Jurkat, Clone E6-1 (cell line): ENCODE results near the gene OPRM1.
"Not testable (repeated sequence)": the region's sequence is repeated elsewhere in the genome, so short reads cannot be mapped to it uniquely, and the experiment has no call there.

Experiments used
- DNase-seq: peaks from one replicate; pipeline ENCODE4 v3.0.0-alpha.2; 2011; ENCODE audit warnings: low read depth, low spot score
- H3K4me3 ChIP-seq: 2 replicates; pipeline ENCODE4 v1.5.1; 2011; ENCODE audit warnings: mild to moderate bottlenecking, low read length, control low read depth, moderate library complexity

Gene OPRM1

DNA sequence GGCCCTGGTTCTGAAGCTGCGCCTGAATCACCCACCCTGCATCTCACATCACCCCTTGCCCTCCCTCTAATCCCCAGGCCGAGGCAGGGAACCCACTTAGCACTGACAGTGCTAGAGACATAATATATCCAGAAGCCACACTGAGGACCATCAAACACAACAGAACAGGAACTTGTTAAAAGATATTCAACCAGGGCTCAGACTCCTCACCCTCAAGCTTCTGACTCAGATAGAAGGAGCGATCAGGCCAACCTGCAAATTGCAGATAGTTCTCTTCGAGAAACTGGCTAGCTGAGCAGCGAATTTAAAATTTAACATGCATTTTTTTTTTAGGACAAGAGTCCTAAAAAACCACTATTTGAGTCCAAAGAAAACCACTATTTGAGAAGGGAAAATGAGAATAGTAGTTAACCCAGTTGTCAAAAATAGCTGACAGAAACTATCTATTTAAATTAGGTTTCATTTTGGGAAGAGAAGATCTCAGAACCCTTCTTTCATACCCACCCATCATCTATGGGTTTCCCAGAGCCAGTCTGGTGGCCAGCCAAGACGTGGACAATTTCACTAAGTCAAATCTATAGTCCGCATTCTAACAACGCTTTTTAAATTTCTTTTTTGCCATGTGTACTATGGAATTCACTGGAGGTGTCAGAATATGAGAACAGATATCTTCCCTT, 95.6 kb downstream of the OPRM1 start:
- no peak overlapping the region for H3K4me3 ChIP-seq
- DNase-seq = no peak

- no peak overlapping the region for H3K4me3 ChIP-seq
- no peak for DNase-seq
Observed at GRCh38 chr6:154138793-154139192, 99.8 kb downstream of the OPRM1 start.

- no peak for DNase-seq
- no peak overlapping the region for H3K4me3 ChIP-seq
Observed at GRCh38 chr6:154139892-154140291, 100.9 kb downstream of the OPRM1 start.

- H3K4me3 ChIP-seq = no peak overlapping the region
- no peak for DNase-seq
Observed at GRCh38 chr6:154140743-154141142, 101.7 kb downstream of the OPRM1 start.

GRCh38 chr6:154143753-154144152, 104.7 kb downstream of the OPRM1 start:
- DNase-seq = no peak
- no peak overlapping the region for H3K4me3 ChIP-seq

DNA sequence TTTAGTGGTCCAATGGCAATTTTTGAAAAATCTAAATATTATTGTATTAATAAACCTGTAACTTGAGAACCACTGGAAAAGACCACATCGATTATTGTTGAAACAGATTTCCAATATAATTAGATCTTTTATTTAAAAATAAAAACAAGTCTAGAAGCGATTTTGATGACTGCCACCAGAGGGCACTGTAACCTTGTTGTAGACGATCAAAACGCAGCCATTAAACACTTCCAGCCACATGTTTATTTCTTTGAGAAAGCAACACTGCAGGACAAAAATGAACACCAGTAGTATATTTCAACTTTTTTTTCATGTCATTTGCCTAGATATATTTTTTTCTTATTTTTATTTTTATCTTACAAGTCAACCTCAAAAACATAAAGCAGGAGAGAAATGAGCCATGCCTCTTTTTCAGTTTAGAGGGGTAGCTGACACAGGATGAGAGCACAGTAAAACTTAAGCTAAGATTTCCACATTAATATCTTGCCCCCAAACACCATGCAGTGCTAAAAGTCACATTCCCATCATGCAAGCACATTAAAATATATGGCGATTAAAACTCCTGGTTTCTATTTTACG, 115.4 kb downstream of the OPRM1 start:
- no peak overlapping the region for H3K4me3 ChIP-seq
- DNase-seq = peak; percentile 71

DNA sequence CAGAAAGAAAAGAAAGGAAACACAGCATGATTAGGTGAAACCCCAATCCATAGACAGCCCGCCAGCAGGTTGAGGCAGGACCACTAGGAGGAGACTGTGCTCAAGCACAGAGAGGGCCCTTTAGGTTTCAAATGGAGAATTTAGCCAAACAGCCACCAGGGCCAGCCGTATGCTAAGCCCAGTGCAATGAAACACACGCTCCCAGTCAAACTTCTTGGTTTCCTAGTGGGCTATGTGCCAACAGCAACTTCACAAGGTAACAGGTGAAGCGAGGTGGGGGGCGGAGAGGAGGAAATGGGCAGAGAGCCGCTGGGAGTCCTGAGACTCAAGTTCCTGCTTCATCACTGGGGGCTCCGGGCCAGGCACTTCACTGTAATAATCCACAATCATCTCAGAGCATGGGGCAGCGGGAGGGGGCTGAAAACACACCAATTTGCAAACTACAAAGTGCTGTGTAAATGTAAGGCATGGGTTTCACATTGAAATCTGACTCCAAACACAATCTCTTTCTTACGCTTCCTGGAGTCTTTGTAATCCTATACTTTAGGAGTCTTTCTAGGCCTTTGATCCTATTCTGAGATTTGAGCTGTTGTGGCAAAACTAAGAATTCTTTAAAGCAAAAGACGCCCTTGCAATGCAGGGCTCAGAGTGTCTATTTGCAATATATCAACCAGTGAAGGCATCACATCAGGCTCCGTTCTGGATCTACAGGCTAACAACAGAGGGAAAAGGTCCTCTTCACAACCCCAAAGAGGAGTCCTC, 117.3 kb downstream of the OPRM1 start:
- peak; percentile 39 for DNase-seq
- H3K4me3 ChIP-seq = no peak overlapping the region

DNA sequence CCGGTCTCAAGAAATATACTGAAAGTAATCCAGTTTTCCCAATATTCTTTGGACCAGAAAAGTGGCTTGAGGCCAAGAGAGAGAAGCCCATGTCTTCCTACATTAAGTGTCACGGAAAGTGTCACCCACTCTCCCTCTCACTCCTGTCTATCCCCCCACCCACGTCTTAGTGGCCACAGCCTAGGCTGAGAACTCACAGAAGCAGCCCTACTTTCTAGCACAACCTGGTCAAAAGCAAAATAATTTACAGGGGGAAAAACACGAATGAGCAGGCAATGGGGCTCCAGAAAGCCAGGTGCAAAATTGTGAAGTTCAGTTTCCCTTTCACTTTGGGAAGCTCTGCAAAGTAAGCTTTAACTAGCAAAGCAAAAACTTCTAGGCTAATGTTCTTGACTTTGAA, 118.0 kb downstream of the OPRM1 start:
- H3K4me3 ChIP-seq = no peak overlapping the region

GRCh38 chr6:154157706-154158105, 118.7 kb downstream of the OPRM1 start:
- H3K4me3 ChIP-seq = no peak overlapping the region
- DNase-seq = no peak

More for the DNA sequence above, 118.0 kb downstream of the OPRM1 start:
- no peak for DNase-seq

DNA sequence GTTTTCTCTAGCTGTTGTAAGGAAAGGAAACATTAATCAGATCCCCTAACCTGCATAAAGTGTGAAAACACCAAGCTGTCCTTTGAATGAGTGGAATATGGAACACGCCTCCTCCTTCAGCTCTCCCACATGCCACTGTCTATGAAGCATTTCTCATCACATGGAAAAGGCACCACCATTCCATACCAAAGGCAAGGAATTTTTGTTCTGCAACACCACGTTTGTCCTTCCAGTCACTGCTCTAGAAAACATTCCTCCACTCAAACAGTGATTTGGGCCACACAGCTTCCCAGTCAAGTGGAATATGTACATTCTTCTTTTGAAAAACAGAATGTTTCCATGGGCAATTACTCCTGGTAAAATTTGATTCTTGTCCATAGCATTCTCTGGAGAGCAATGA, 120.1 kb downstream of the OPRM1 start:
- no peak overlapping the region for H3K4me3 ChIP-seq
- no peak for DNase-seq

- no peak overlapping the region for H3K4me3 ChIP-seq
- DNase-seq = no peak
Observed at GRCh38 chr6:154161689-154162088, 122.6 kb downstream of the OPRM1 start.

- H3K4me3 ChIP-seq = no peak overlapping the region
- DNase-seq = no peak
Observed at GRCh38 chr6:154164397-154164796, 125.4 kb downstream of the OPRM1 start.

- no peak for DNase-seq
- H3K4me3 ChIP-seq = no peak overlapping the region
Observed at GRCh38 chr6:154165478-154165877, 126.4 kb downstream of the OPRM1 start.

GRCh38 chr6:154166140-154166539, 127.1 kb downstream of the OPRM1 start:
- no peak overlapping the region for H3K4me3 ChIP-seq
- no peak for DNase-seq

- no peak overlapping the region for H3K4me3 ChIP-seq
- DNase-seq = no peak
Observed at GRCh38 chr6:154167126-154167525, 128.1 kb downstream of the OPRM1 start.

GRCh38 chr6:154169193-154169847, 130.3 kb downstream of the OPRM1 start:
- DNase-seq = no peak
- H3K4me3 ChIP-seq = no peak overlapping the region

DNA sequence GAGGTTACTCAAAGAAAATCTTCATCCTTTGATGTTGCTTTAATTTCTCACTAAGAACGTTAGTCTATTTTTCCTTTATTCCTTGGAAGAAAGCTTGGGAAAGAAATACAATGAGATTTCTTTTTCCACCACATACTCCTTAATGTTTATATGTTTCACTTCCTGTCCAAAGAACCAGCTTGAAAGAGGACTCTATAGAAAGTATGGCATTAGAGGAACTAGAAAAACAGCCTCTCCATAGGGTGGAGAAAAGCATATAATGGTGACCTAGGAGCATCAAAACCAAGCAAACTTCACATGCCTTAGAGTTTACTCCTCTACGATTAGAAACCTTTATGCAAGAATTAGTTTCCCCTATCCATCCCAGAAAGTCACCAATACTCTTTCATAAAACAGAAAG, 131.1 kb downstream of the OPRM1 start:
- H3K4me3 ChIP-seq = no peak overlapping the region
- DNase-seq = no peak

DNA sequence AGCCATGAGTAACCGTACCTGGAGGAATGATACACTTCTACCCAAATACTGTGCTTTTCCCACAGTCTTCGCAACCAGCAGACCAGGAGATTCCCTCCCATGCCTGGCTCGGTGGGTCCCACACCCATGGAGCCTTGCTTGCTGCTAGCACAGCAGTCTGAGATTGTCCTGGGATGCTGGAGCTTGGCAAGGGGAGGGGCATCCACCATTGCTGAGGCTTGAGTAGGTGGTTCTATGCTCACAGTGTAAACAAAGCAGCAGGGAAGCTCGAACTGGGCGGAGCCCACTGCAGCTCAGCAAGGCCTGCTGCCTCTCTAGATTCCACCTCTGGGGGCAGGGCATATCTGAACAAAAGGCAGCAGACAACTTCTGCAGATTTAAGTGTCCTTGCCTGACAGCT, 133.4 kb downstream of the OPRM1 start:
- not testable (repeated sequence) for DNase-seq, H3K4me3 ChIP-seq

DNA sequence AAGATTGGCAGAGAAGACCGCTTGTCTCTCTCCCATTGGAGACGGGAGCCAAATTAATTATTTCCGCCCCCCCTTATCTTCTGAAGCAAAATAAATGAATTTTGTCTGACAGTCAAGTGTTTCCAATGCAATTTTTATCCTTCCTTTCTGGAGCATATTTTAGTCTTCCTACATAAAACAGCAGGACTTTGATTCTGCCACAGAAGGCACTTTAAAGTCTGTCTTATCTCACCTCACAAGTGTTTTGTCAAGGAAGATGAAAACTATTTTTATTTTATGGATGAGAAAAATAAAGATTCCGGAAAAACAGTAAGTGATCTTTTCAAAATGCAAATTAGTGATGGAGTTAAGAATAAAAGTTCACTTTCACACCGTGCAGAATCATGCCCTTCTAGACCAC, 140.4 kb downstream of the OPRM1 start:
- no peak for DNase-seq
- H3K4me3 ChIP-seq = no peak overlapping the region

GRCh38 chr6:154187203-154187602, 148.2 kb downstream of the OPRM1 start:
- DNase-seq = no peak
- H3K4me3 ChIP-seq = no peak overlapping the region
